GM12874 (cell line): ENCODE results near the gene SOX8.

Experiments used
- CTCF ChIP-seq: IDR thresholded peaks from 2 replicates; pipeline ENCODE4 v1.5.1; 2011; ENCODE audit warnings: low read depth, mild to moderate bottlenecking, control low read depth, low read length, moderate library complexity; ENCODE audit not compliant: insufficient read depth

Gene SOX8

GRCh38 chr16:987906-988305, 6.3 kb downstream of the SOX8 start:
- no peak for TF ChIP-seq CTCF

- no peak for TF ChIP-seq CTCF
Measured at GRCh38 chr16:988471-989353, 7.1 kb downstream of the SOX8 start.

GRCh38 chr16:989354-989814, 7.8 kb downstream of the SOX8 start:
- no peak for TF ChIP-seq CTCF

- no peak for TF ChIP-seq CTCF
Measured at GRCh38 chr16:990516-991291, 9.1 kb downstream of the SOX8 start.

GRCh38 chr16:991345-991744, 9.8 kb downstream of the SOX8 start:
- TF ChIP-seq CTCF = no peak

GRCh38 chr16:991773-992172, 10.2 kb downstream of the SOX8 start:
- no peak for TF ChIP-seq CTCF

- no peak for TF ChIP-seq CTCF
Measured at GRCh38 chr16:993731-994130, 12.2 kb downstream of the SOX8 start.
